Measurements from ENCODE around the gene HSD17B2. TPM values are rescaled to one million over a fixed set of nuclear protein-coding genes. Genes with fewer than 3 reads are reported as not detected.

HSD17B2 gene
- total and polyA plus RNA-seq, 4 donors, result 47.7 to 126 (median 103) TPM

DNA sequence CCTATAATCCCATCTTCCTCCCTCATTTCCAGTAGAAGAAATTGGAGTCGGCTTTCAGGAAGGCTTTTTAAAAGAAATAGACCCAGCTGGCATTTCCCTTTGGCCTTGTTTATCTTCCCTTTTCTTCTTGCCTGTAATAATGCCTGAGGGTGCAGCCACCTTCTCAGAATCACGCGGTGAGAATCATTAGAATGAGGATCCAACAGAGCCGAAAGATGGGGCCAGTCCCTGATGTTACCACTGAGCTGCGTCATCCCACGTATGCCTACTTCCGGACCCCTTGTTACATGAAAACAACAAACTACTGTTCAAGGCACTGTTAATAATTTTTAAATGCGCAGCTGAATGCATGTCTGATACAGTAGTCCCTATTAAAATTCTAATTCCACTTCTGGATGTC, 47.9 kb upstream of the HSD17B2 start:
- no peaks in the 10 kb centered on the region for H3K27me3 ChIP-seq (ENCODE audit: control insufficient read depth in 4 of 4, insufficient read depth in 4 of 4, low read length in 3 of 4)
- no peak overlapping the region for H3K4me3 ChIP-seq (ENCODE audit: low read depth in 1 of 3, low read length in 3 of 3)
- no peak overlapping the region for H3K27ac ChIP-seq (ENCODE audit: low read depth in 1 of 2, low read length in 2 of 2)
- H3K9me3 ChIP-seq (ENCODE audit: control insufficient read depth in 4 of 4, low read length in 3 of 4), result no peaks in the 10 kb centered on the region
- no peak for DNase-seq (ENCODE audit: low spot score)
- no peak overlapping the region for H3K9ac ChIP-seq (ENCODE audit: low read depth in 1 of 2, low read length in 2 of 2)
- no peak for TF ChIP-seq YY1 (IDR thresholded peaks at IDR 0.05)
- no peak for TF ChIP-seq NR2F2 (IDR thresholded peaks at IDR 0.05)
- TF ChIP-seq FOXA1 (IDR thresholded peaks at IDR 0.05), result no peak
- TF ChIP-seq, protein P1, sequence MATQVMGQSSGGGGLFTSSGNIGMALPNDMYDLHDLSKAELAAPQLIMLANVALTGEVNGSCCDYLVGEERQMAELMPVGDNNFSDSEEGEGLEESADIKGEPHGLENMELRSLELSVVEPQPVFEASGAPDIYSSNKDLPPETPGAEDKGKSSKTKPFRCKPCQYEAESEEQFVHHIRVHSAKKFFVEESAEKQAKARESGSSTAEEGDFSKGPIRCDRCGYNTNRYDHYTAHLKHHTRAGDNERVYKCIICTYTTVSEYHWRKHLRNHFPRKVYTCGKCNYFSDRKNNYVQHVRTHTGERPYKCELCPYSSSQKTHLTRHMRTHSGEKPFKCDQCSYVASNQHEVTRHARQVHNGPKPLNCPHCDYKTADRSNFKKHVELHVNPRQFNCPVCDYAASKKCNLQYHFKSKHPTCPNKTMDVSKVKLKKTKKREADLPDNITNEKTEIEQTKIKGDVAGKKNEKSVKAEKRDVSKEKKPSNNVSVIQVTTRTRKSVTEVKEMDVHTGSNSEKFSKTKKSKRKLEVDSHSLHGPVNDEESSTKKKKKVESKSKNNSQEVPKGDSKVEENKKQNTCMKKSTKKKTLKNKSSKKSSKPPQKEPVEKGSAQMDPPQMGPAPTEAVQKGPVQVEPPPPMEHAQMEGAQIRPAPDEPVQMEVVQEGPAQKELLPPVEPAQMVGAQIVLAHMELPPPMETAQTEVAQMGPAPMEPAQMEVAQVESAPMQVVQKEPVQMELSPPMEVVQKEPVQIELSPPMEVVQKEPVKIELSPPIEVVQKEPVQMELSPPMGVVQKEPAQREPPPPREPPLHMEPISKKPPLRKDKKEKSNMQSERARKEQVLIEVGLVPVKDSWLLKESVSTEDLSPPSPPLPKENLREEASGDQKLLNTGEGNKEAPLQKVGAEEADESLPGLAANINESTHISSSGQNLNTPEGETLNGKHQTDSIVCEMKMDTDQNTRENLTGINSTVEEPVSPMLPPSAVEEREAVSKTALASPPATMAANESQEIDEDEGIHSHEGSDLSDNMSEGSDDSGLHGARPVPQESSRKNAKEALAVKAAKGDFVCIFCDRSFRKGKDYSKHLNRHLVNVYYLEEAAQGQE (IDR thresholded peaks at IDR 0.05), result no peak
- TF ChIP-seq JUND (IDR thresholded peaks at IDR 0.05), result no peak
- no peak for TF ChIP-seq RXRA (IDR thresholded peaks at IDR 0.05)
- TF ChIP-seq HNF4A (conservative IDR thresholded peaks at IDR 0.05), result no peak
- no peak for TF ChIP-seq EGR1 (IDR thresholded peaks at IDR 0.05; ENCODE audit: low read depth in 2 of 2)
- TF ChIP-seq RAD21 (IDR thresholded peaks at IDR 0.05), result no peak
- TF ChIP-seq, protein P2, sequence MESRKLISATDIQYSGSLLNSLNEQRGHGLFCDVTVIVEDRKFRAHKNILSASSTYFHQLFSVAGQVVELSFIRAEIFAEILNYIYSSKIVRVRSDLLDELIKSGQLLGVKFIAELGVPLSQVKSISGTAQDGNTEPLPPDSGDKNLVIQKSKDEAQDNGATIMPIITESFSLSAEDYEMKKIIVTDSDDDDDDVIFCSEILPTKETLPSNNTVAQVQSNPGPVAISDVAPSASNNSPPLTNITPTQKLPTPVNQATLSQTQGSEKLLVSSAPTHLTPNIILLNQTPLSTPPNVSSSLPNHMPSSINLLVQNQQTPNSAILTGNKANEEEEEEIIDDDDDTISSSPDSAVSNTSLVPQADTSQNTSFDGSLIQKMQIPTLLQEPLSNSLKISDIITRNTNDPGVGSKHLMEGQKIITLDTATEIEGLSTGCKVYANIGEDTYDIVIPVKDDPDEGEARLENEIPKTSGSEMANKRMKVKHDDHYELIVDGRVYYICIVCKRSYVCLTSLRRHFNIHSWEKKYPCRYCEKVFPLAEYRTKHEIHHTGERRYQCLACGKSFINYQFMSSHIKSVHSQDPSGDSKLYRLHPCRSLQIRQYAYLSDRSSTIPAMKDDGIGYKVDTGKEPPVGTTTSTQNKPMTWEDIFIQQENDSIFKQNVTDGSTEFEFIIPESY (IDR thresholded peaks at IDR 0.05), result no peak
- H3K36me3 ChIP-seq (ENCODE audit: control insufficient read depth in 4 of 4, insufficient read depth in 3 of 4, low read depth in 1 of 4, low read length in 3 of 4), result no peaks in the 10 kb centered on the region
- 90% methylated on average over 8 of the region's 8 CpGs for WGBS
- H3K4me1 ChIP-seq (ENCODE audit: control insufficient read depth in 4 of 4, insufficient read depth in 4 of 4, low read length in 3 of 4), result no peaks in the 10 kb centered on the region

DNA sequence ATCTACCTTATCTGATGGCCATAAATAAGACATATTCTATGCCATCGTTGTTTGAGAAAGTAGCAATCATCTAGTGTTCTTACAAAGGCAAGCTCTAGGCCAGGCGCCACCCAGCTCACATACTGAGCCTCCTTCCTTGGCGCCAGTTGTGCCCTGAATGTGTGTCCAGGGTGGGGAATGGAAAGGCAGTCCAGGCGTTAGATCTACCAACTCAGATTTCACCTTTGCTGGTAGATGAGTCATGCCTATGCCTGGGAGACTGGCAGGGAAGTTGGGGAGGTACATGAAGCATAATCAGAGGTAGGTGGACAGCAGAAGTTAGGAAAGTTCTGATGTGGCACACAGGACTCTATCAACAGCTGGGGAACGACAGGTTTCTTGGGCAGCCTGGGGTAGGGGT, 47.3 kb upstream of the HSD17B2 start:
- Histone ChIP-seq H3K9ac (ENCODE audit: low read depth in 1 of 2, low read length in 2 of 2) (no peak overlapping the region), H3K9me3 (ENCODE audit: control insufficient read depth in 4 of 4, low read length in 3 of 4) (no peaks in the 10 kb centered on the region), H3K27me3 (ENCODE audit: control insufficient read depth in 4 of 4, insufficient read depth in 4 of 4, low read length in 3 of 4) (no peaks in the 10 kb centered on the region), H3K27ac (ENCODE audit: low read depth in 1 of 2, low read length in 2 of 2) (no peak overlapping the region), H3K4me1 (ENCODE audit: control insufficient read depth in 4 of 4, insufficient read depth in 4 of 4, low read length in 3 of 4) (no peaks in the 10 kb centered on the region), H3K36me3 (ENCODE audit: control insufficient read depth in 4 of 4, insufficient read depth in 3 of 4, low read depth in 1 of 4, low read length in 3 of 4) (no peaks in the 10 kb centered on the region), H3K4me3 (ENCODE audit: low read depth in 1 of 3, low read length in 3 of 3) (no peak overlapping the region)
- no peak for TF ChIP-seq RXRA (IDR thresholded peaks at IDR 0.05)
- TF ChIP-seq SP1 (IDR thresholded peaks at IDR 0.05), result no peak
- 86% methylated on average over 5 of the region's 5 CpGs for WGBS
- DNase-seq (ENCODE audit: low spot score), result no peak

DNA sequence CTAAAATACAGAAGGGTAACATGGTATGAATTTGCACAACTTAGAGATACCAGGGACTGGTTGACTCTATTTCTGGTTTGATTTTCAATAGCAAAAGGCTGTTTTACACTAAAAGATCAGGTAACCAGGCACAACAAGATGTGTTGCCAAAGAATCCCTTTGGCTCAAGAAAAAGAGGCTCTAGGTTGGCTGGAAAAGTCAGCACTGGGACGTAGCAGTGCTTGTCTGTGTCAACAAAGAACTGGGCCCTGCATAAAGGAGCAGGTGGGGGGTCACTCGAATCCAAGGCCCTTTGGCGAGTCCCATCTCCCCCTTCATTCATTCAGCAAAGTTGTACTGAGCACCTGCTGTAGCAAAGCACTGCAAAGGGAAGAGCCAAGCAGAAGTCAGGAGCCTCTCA, 42.2 kb upstream of the HSD17B2 start:
- no peaks in the 10 kb centered on the region for H3K4me1 ChIP-seq (ENCODE audit: control insufficient read depth in 4 of 4, insufficient read depth in 4 of 4, low read length in 3 of 4)
- 69% methylated on average over 3 of the region's 3 CpGs for WGBS
- no peak for DNase-seq (ENCODE audit: low spot score)
- H3K36me3 ChIP-seq (ENCODE audit: control insufficient read depth in 4 of 4, insufficient read depth in 3 of 4, low read depth in 1 of 4, low read length in 3 of 4), result peaks cover 0 to 3% (median 1%) of the 10 kb centered on the region in 4 donors
- H3K4me3 ChIP-seq (ENCODE audit: low read depth in 1 of 3, low read length in 3 of 3), result no peak overlapping the region
- no peak overlapping the region for H3K27ac ChIP-seq (ENCODE audit: low read depth in 1 of 2, low read length in 2 of 2)
- H3K9ac ChIP-seq (ENCODE audit: low read depth in 1 of 2, low read length in 2 of 2), result no peak overlapping the region
- no peaks in the 10 kb centered on the region for H3K9me3 ChIP-seq (ENCODE audit: control insufficient read depth in 4 of 4, low read length in 3 of 4)
- no peaks in the 10 kb centered on the region for H3K27me3 ChIP-seq (ENCODE audit: control insufficient read depth in 4 of 4, insufficient read depth in 4 of 4, low read length in 3 of 4)
- TF ChIP-seq HNF4A (conservative IDR thresholded peaks at IDR 0.05), result no peak
- no peak for TF ChIP-seq SP1 (IDR thresholded peaks at IDR 0.05)
